A673 (cell line): Measurements from ENCODE around the gene OASL. TPM values are rescaled to one million over a fixed set of nuclear protein-coding genes. Genes with fewer than 3 reads are reported as not detected.

Source experiments
- BruUV-seq: library from RNA; stranded (reverse); fragments of 400-500 nt; replicated peaks from 2 replicates; lab custom pipeline; 2021; lab: Mats Ljungman, UMichigan
- CTCF ChIA-PET: fragments of 300-600 bp; sonication (Branson Sonifier 250); formaldehyde crosslinking; loops from one replicate; lab custom pipeline; 2022; ENCODE audit warnings: antibody characterized with exemption; lab: Charles Lee
- POLR2A ChIA-PET: fragments of 300-600 bp; sonication (Branson Sonifier 250); formaldehyde crosslinking; loops from one replicate; lab custom pipeline; 2022; ENCODE audit warnings: antibody characterized with exemption; ENCODE audit not compliant: low non-redundant PET; lab: Charles Lee
- DNase-seq: peaks from one replicate; pipeline ENCODE4 v3.0.0-alpha.2; 2015; ENCODE audit warnings: low spot score
- H3K27ac ChIP-seq: fragments of 200-600 bp; sonication (generic); 2 replicates; pipeline ENCODE4 v1.5.1; 2016; ENCODE audit warnings: mixed run types, low read depth, mild to moderate bottlenecking, mixed read lengths, antibody characterized with exemption, low read length; ENCODE audit not compliant: poor library complexity, severe bottlenecking
- H3K27me3 ChIP-seq: fragments of 200-600 bp; sonication (generic); replicated peaks from 2 replicates; pipeline ENCODE4 v1.6.1; 2017; ENCODE audit warnings: mixed run types, low read depth, mild to moderate bottlenecking, mixed read lengths, antibody characterized with exemption, low read length; ENCODE audit not compliant: insufficient read depth, poor library complexity
- H3K36me3 ChIP-seq: fragments of 200-600 bp; sonication (generic); 2 replicates; pipeline ENCODE4 v1.6.1; 2016; ENCODE audit warnings: mixed run types, mild to moderate bottlenecking, mixed read lengths, antibody characterized with exemption, low read length; ENCODE audit not compliant: insufficient read depth, poor library complexity, severe bottlenecking
- H3K4me1 ChIP-seq: fragments of 200-600 bp; sonication (generic); 2 replicates; pipeline ENCODE4 v1.6.1; 2017; ENCODE audit warnings: mixed run types, mild to moderate bottlenecking, mixed read lengths, antibody characterized with exemption, low read length; ENCODE audit not compliant: insufficient read depth, poor library complexity, severe bottlenecking
- H3K4me3 ChIP-seq: fragments of 200-600 bp; sonication (generic); 2 replicates; pipeline ENCODE4 v1.5.1; 2016; ENCODE audit warnings: low read depth, mixed run types, mild to moderate bottlenecking, mixed read lengths, low read length; ENCODE audit not compliant: poor library complexity, severe bottlenecking
- H3K9me3 ChIP-seq: fragments of 200-600 bp; sonication (generic); 2 replicates; pipeline ENCODE4 v1.6.1; 2016; ENCODE audit warnings: mixed run types, low read depth, mild to moderate bottlenecking, mixed read lengths, antibody characterized with exemption, low read length; ENCODE audit not compliant: poor library complexity, severe bottlenecking
- CTCF ChIP-seq: fragments of 300-800, 200-600 bp; sonication (generic); conservative IDR thresholded peaks from 2 replicates; pipeline ENCODE4 v1.5.1; 2017; ENCODE audit warnings: low read depth, mild to moderate bottlenecking, antibody characterized with exemption, low read length, moderate library complexity, mixed read lengths
- EZH2 ChIP-seq: fragments of 200-600 bp; sonication (generic); IDR thresholded peaks from 2 replicates; pipeline ENCODE4 v1.6.1; 2017; ENCODE audit warnings: borderline replicate concordance, low read depth, mild to moderate bottlenecking, mixed read lengths, antibody characterized with exemption, low read length; ENCODE audit not compliant: poor library complexity, severe bottlenecking
- intact Hi-C: fragments of 100-400 bp; cut with micrococcal nuclease; formaldehyde crosslinking; loops from one replicate; pipeline ENCODE4 v1.10.0; 2022; ENCODE audit not compliant: unreplicated experiment
- total RNA-seq: library from RNA; stranded (reverse); gene quantifications from 2 replicates; pipeline ENCODE4 v1.2.3, GENCODE V29; 2021

OASL gene
- total RNA-seq, 1 experiment from 2014 or later, result 0.73 TPM

- ChIA-PET CTCF (no interaction called here), POLR2A (no interaction called here)
- no TSS peak for BruUV-seq
- intact Hi-C loops, result no loop called here
- no peaks in the 10 kb centered on the region for H3K9me3 ChIP-seq
- no peak for DNase-seq
- no peak overlapping the region for H3K27ac ChIP-seq
- H3K4me1 ChIP-seq, result no peaks in the 10 kb centered on the region
- H3K4me3 ChIP-seq, result no peak overlapping the region
- H3K36me3 ChIP-seq, result no peaks in the 10 kb centered on the region
- no peaks in the 10 kb centered on the region for H3K27me3 ChIP-seq
- TF ChIP-seq EZH2 (no peak), CTCF (no peak)
These were observed 48.5 kb downstream of the OASL start for GRCh38 chr12:120990487-120991055.

GRCh38 chr12:120989687-120990086 is 49.4 kb downstream of the OASL start:
- DNase-seq, result no peak
- H3K27ac ChIP-seq, result no peak overlapping the region
- ChIA-PET CTCF (no interaction called here), POLR2A (no interaction called here)
- H3K4me3 ChIP-seq, result no peak overlapping the region
- no peaks in the 10 kb centered on the region for H3K27me3 ChIP-seq
- H3K4me1 ChIP-seq, result no peaks in the 10 kb centered on the region
- no TSS peak for BruUV-seq
- TF ChIP-seq CTCF (no peak), EZH2 (no peak)
- no peaks in the 10 kb centered on the region for H3K36me3 ChIP-seq
- H3K9me3 ChIP-seq, result no peaks in the 10 kb centered on the region
- intact Hi-C loops, result no loop called here

GRCh38 chr12:120988658-120989057 is 50.4 kb downstream of the OASL start:
- H3K27ac ChIP-seq, result no peak overlapping the region
- BruUV-seq, result no TSS peak
- no peak for TF ChIP-seq CTCF
- TF ChIP-seq EZH2, result no peak
- intact Hi-C loops, result no loop called here
- CTCF ChIA-PET, result no interaction called here
- POLR2A ChIA-PET, result no interaction called here
- DNase-seq, result no peak
- no peak overlapping the region for H3K4me3 ChIP-seq
- H3K9me3 ChIP-seq, result no peaks in the 10 kb centered on the region
- no peaks in the 10 kb centered on the region for H3K4me1 ChIP-seq
- no peaks in the 10 kb centered on the region for H3K27me3 ChIP-seq
- H3K36me3 ChIP-seq, result no peaks in the 10 kb centered on the region
